Common myeloid progenitor, CD34-positive (primary cell): ENCODE results near the gene SORBS1.

ENCODE experiments used
- CTCF ChIA-PET: fragments of 350-600 bp; sonication (Branson Sonifier 250); formaldehyde crosslinking; loops from one replicate; lab custom pipeline; 2021; ENCODE audit warnings: antibody characterized with exemption; lab: Charles Lee
- POLR2A ChIA-PET: fragments of 350-600 bp; sonication (Branson Sonifier 250); formaldehyde crosslinking; loops from one replicate; lab custom pipeline; 2021; ENCODE audit warnings: antibody characterized with exemption; lab: Charles Lee
- DNase-seq, 3 donors: peaks; one replicate each; pipeline versions ENCODE4 v3.0.0 to v3.0.0-alpha.2; 2013
- H3K27ac ChIP-seq, 2 experiments: 1 replicate in 1 of 2; 2 replicates in 1 of 2; pipeline ENCODE4 v1.7.0; 2013; ENCODE audit warnings: inconsistent platforms in 2 of 2, low read length in 2 of 2, mild to moderate bottlenecking in 2 of 2, low read depth in 1 of 2, moderate library complexity in 1 of 2; ENCODE audit not compliant: severe bottlenecking in 2 of 2, insufficient read depth in 1 of 2, poor library complexity in 1 of 2
- H3K27me3 ChIP-seq, 5 experiments: replicated peaks in 2 of 5; 1 replicate in 3 of 5; 2 replicates in 2 of 5; pipeline versions ENCODE4 v1.6.1 to v1.7.0; 2013; ENCODE audit warnings: low read length in 4 of 5, mild to moderate bottlenecking in 2 of 5, moderate library complexity in 2 of 5, inconsistent platforms in 1 of 5; ENCODE audit not compliant: insufficient read depth in 5 of 5, control insufficient read depth in 4 of 5
- H3K36me3 ChIP-seq, 4 experiments: 1 replicate in 2 of 4; 2 replicates in 2 of 4; pipeline versions ENCODE4 v1.6.1 to v1.7.0; 2013; ENCODE audit warnings: low read length in 3 of 4, control low read depth in 1 of 4, mild to moderate bottlenecking in 1 of 4; ENCODE audit not compliant: control insufficient read depth in 4 of 4, insufficient read depth in 4 of 4
- H3K4me1 ChIP-seq, 4 experiments: 1 replicate in 3 of 4; 2 replicates in 1 of 4; pipeline versions ENCODE4 v1.6.1 to v1.7.1; 2013; ENCODE audit warnings: low read length in 3 of 4, mild to moderate bottlenecking in 3 of 4, control low read depth in 1 of 4, inconsistent platforms in 1 of 4, moderate library complexity in 1 of 4; ENCODE audit not compliant: control insufficient read depth in 4 of 4, insufficient read depth in 4 of 4; ENCODE audit errors: control extremely low read depth in 1 of 4
- H3K4me3 ChIP-seq, 7 experiments: 1 replicate in 4 of 7; 2 replicates in 3 of 7; pipeline versions ENCODE4 v1.5.1 to v1.7.0; 2013; ENCODE audit warnings: mild to moderate bottlenecking in 7 of 7, low read length in 6 of 7, moderate library complexity in 6 of 7, inconsistent platforms in 2 of 7, low read depth in 2 of 7, control low read depth in 1 of 7; ENCODE audit not compliant: insufficient read depth in 4 of 7, control insufficient read depth in 1 of 7; ENCODE audit errors: extremely low read depth in 1 of 7
- H3K9me3 ChIP-seq, 5 experiments: 1 replicate in 4 of 5; 2 replicates in 1 of 5; pipeline versions ENCODE4 v1.6.1 to v1.7.1; 2013; ENCODE audit warnings: low read length in 4 of 5, mild to moderate bottlenecking in 2 of 5, inconsistent platforms in 1 of 5, low read depth in 1 of 5, moderate library complexity in 1 of 5; ENCODE audit not compliant: control insufficient read depth in 4 of 5, insufficient read depth in 2 of 5; ENCODE audit errors: control extremely low read depth in 1 of 5
- WGBS: methylation state at CpG from one replicate; pipeline ENCODE4 v1.1.5; 2013; ENCODE audit not compliant: insufficient coverage; 5-methylcytosine and 5-hydroxymethylcytosine counted together

SORBS1 gene

DNA sequence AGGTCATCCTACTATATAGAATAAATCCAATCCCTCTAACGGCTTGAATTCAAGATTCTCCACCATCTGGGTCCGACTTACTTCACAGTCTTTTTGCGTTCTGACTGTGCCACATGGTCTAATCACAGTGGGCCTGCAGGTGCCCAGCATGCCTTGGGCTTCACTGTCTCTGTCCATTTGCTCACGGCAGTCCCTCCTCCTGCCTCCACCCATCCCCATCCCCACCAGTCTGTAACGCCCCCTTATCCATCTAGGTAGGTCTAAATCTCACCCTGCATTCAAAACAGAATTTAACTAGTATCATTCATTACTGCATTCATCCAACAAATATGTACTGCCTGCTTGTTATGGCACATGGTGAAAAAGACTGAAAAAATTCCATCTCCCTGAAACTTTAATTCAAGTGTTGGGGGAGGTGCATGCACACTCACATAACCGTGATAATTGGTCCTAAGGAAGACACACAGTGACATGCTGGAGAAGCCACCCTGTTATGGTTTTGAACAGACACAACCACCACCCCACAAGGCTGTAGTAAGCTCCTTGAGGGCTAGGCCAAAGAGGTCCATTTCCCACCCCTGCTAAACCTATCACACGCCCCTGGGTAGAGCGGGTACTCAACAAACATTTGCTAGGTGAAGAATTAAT, 24.2 kb downstream of the SORBS1 start:
- peaks cover 4 to 28% (median 21%) of the 10 kb centered on the region in 4 experiments for H3K4me1 ChIP-seq
- CTCF ChIA-PET, result interaction anchor here (0.7 to 1.3 kb wide), 2 partner anchors 13 to 106 kb away, joined by 3 read pairs; no protein-coding TSS in a partner anchor
- no peak overlapping the region for H3K27ac ChIP-seq
- 100% methylated on average over 5 of the region's 8 CpGs for WGBS
- POLR2A ChIA-PET, result no interaction called here
- H3K27me3 ChIP-seq, result no peaks in the 10 kb centered on the region
- H3K36me3 ChIP-seq, result no peaks in the 10 kb centered on the region
- no peak for DNase-seq
- no peaks in the 10 kb centered on the region for H3K9me3 ChIP-seq
- H3K4me3 ChIP-seq, result no peak overlapping the region

- Histone ChIP-seq H3K27ac (no peak overlapping the region), H3K4me3 (no peak overlapping the region), H3K36me3 (no peaks in the 10 kb centered on the region), H3K4me1 (peaks cover 4 to 38% (median 31%) of the 10 kb centered on the region in 4 experiments), H3K27me3 (no peaks in the 10 kb centered on the region), H3K9me3 (no peaks in the 10 kb centered on the region)
- 98% methylated on average over 6 of the region's 8 CpGs for WGBS
- ChIA-PET CTCF (no interaction called here), POLR2A (no interaction called here)
- DNase-seq, result no peak
Observed at GRCh38 chr10:95536017-95536416, 25.2 kb downstream of the SORBS1 start.

DNA sequence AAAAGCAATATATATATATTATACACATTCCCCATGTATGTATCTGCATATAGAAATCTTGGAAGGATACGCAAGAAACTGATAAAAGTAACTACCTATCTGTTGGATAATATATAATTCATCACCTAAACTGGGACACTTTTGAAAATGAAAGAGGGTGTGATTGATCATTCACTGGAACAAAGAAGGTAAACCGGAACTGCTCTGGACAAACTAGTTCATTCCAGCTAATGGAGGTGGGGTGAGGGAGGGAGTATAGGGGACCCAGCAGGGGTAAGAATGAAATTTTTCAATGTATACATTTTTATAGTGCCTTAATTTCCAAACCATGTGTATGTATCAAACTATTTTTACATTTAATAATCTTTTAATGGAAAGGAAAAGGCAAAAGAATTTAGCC, 25.6 kb downstream of the SORBS1 start:
- peaks cover 4 to 42% (median 36%) of the 10 kb centered on the region in 4 experiments for H3K4me1 ChIP-seq
- DNase-seq, result no peak
- no peaks in the 10 kb centered on the region for H3K36me3 ChIP-seq
- ChIA-PET POLR2A (no interaction called here), CTCF (no interaction called here)
- H3K9me3 ChIP-seq, result no peaks in the 10 kb centered on the region
- H3K4me3 ChIP-seq, result no peak overlapping the region
- WGBS, result no CpG with 5 or more reads among the region's 2 CpGs
- no peak overlapping the region for H3K27ac ChIP-seq
- H3K27me3 ChIP-seq, result no peaks in the 10 kb centered on the region

DNA sequence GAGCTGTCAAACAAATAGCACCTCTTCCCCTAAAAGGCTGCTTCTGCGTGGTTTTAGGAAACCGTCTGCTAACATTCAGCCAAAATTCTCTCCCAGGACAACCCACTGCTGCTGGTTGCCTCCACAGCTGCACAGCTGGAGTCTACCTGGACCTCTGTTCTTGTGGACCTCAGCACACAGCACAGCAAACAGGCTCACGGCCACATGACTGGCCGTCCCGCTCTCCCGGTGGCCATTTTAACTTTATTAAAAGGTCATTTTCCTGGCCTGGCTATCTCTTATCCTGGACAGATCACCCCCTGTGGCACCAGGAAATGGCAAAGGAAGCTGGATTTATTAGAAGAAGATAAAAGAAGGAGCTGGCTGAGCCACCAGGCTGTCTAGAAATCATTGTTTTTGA, 27.6 kb downstream of the SORBS1 start:
- POLR2A ChIA-PET, result no interaction called here
- WGBS, result 42% methylated on average over 2 of the region's 6 CpGs
- DNase-seq, result no peak

DNA sequence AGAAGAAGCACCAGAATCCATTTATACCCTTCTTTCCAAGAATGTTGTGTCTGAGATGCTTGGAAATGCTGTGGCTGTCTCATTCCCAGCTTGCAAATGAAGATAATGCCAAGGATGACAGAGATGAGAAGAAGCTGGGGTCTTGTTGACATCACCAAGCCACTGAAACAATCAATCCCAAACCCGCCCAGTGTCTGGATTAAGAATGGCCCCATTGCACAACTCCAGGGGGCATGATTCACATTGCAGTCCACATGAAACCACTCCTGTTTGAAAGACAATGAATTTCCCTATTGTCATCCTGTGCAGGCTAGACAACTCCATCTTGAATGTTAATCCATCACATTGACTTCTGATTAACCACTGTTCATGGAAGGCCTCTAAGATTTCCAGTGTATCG, 28.6 kb downstream of the SORBS1 start:
- ChIA-PET POLR2A (no interaction called here), CTCF (no interaction called here)
- Histone ChIP-seq H3K36me3 (no peaks in the 10 kb centered on the region), H3K27me3 (no peaks in the 10 kb centered on the region), H3K4me3 (peak overlapping the region in 1 of 7 experiments; percentile 40), H3K27ac (peak overlapping the region in 1 of 2 experiments; percentile 74), H3K9me3 (peaks cover 0 to 2% (median 0%) of the 10 kb centered on the region in 5 experiments), H3K4me1 (peaks cover 4 to 54% (median 41%) of the 10 kb centered on the region in 4 experiments)
- 83% methylated on average over 2 of the region's 2 CpGs for WGBS
- DNase-seq, result peak in 1 of 3 donors; percentile 20

More for the DNA sequence above, 27.6 kb downstream of the SORBS1 start:
- Histone ChIP-seq H3K36me3 (no peaks in the 10 kb centered on the region), H3K27ac (no peak overlapping the region), H3K9me3 (no peaks in the 10 kb centered on the region), H3K4me3 (no peak overlapping the region), H3K4me1 (peaks cover 4 to 54% (median 41%) of the 10 kb centered on the region in 4 experiments), H3K27me3 (no peaks in the 10 kb centered on the region)
- CTCF ChIA-PET, result interaction anchor here (0.8 kb wide), 1 partner anchor 159 kb away, joined by 3 read pairs; no protein-coding TSS in a partner anchor

- Histone ChIP-seq H3K27me3 (no peaks in the 10 kb centered on the region), H3K4me3 (peak overlapping the region in 2 of 7 experiments; percentile 16 to 40), H3K4me1 (peaks cover 4 to 54% (median 41%) of the 10 kb centered on the region in 4 experiments), H3K27ac (peak overlapping the region; percentile 27 to 74), H3K36me3 (no peaks in the 10 kb centered on the region), H3K9me3 (peaks cover 0 to 2% (median 0%) of the 10 kb centered on the region in 5 experiments)
- WGBS, result 0% methylated on average over 2 of the region's 2 CpGs
- CTCF ChIA-PET, result no interaction called here
- peak; percentile 86 to 96 (median 95) for DNase-seq
- POLR2A ChIA-PET, result interaction anchor here (1.2 kb wide), 1 partner anchor 12 kb away, joined by 5 read pairs; no protein-coding TSS in a partner anchor
Observed at GRCh38 chr10:95531994-95532399, 29.2 kb downstream of the SORBS1 start.
